H1 (cell line): ENCODE results near the gene CCDC73.

Experiments
- CTCF ChIP-seq, 3 experiments: IDR thresholded peaks; 1 replicate in 2 of 3; 2 replicates in 1 of 3; pipeline versions ENCODE4 v1.5.1 to v1.6.1; 2011; ENCODE audit warnings: low read length in 3 of 3, mild to moderate bottlenecking in 3 of 3, inconsistent platforms in 2 of 3, low read depth in 1 of 3, moderate library complexity in 1 of 3; ENCODE audit not compliant: insufficient read depth in 1 of 3; ENCODE audit errors: control extremely low read depth in 1 of 3
- EZH2 ChIP-seq: fragments of 200-600 bp; sonication (generic); IDR thresholded peaks from 2 replicates; pipeline ENCODE4 v1.7.1; 2012; ENCODE audit warnings: low read depth, mild to moderate bottlenecking, moderate library complexity, low read length, inconsistent platforms; ENCODE audit not compliant: severe bottlenecking
- RAD21 ChIP-seq, 2 experiments: IDR thresholded peaks in 1 of 2; conservative IDR thresholded peaks in 1 of 2; 2 replicates each; pipeline ENCODE4 v1.6.1; 2011; ENCODE audit warnings: low read depth in 2 of 2, low read length in 2 of 2, improper control_type of control experiment in 1 of 2, inconsistent platforms in 1 of 2, mild to moderate bottlenecking in 1 of 2, moderate library complexity in 1 of 2
- RNF2 ChIP-seq: fragments of 200-900, 300-1000 bp; sonication (generic); IDR thresholded peaks from 2 replicates; pipeline ENCODE4 v1.7.1; 2016; ENCODE audit warnings: borderline replicate concordance, low read depth, mild to moderate bottlenecking, antibody characterized with exemption, low read length; ENCODE audit not compliant: poor library complexity, severe bottlenecking; ENCODE audit errors: missing control alignments
- SRF ChIP-seq: IDR thresholded peaks from 2 replicates; pipeline ENCODE4 v1.6.1; 2011; ENCODE audit warnings: mild to moderate bottlenecking, low read depth, low read length, moderate library complexity

DNA sequence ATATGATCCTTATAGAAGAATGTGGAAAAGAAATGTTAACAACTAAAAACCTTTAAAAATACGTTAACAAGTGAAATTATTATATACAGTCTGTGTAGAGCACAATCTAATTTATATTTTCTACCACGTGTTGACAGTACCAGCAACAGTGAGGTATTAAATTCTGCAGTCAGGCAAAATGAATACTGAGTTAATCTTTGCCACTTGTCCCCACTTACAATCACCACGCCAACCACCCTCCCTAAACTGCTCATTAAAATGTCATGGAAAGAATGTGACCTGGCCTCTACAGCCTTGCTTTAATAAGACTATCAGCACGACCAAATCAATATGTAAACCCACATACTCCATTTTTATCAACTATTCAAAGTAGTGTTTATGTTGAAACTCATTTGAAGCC is 239.4 kb downstream of the CCDC73 start:
- no peak for TF ChIP-seq CTCF (IDR thresholded peaks at IDR 0.05; ENCODE audit: control extremely low read depth in 1 of 3, insufficient read depth in 1 of 3, low read depth in 1 of 3, low read length in 3 of 3)
- no peak for TF ChIP-seq EZH2
- no peak for TF ChIP-seq SRF
- no peak for TF ChIP-seq RAD21 (IDR thresholded peaks at IDR 0.05 in 1 of 2, conservative IDR thresholded peaks at IDR 0.05 in 1 of 2; ENCODE audit: low read depth in 2 of 2, low read length in 2 of 2)
- TF ChIP-seq RNF2 = no peak
